HepG2 (cell line): ENCODE results near the gene TNRC18.

Experiments used
- HIVEP1 ChIP-seq: sonication (generic); formaldehyde crosslinking; IDR thresholded peaks from 2 replicates; pipeline ENCODE4 v1.4.0; 2020; ENCODE audit warnings: mild to moderate bottlenecking, missing genetic modification reagents
- PCBP1 ChIP-seq: fragments of 200-400 bp; formaldehyde crosslinking; IDR thresholded peaks from 2 replicates; pipeline ENCODE4 v1.6.1; 2017; ENCODE audit warnings: mild to moderate bottlenecking, low read depth, low read length, borderline replicate concordance
- POLR2A ChIP-seq, 2 experiments: IDR thresholded peaks; 2 replicates each; pipeline ENCODE4 v1.6.1; 2011; ENCODE audit warnings: low read depth in 2 of 2, low read length in 2 of 2, mild to moderate bottlenecking in 1 of 2, moderate library complexity in 1 of 2; ENCODE audit not compliant: insufficient read depth in 1 of 2
- TF ChIP-seq, protein P1 (sequence below): sonication (generic); formaldehyde crosslinking; IDR thresholded peaks from 2 replicates; pipeline ENCODE4 v1.4.0; 2020; ENCODE audit warnings: mild to moderate bottlenecking, missing genetic modification reagents

DNA sequence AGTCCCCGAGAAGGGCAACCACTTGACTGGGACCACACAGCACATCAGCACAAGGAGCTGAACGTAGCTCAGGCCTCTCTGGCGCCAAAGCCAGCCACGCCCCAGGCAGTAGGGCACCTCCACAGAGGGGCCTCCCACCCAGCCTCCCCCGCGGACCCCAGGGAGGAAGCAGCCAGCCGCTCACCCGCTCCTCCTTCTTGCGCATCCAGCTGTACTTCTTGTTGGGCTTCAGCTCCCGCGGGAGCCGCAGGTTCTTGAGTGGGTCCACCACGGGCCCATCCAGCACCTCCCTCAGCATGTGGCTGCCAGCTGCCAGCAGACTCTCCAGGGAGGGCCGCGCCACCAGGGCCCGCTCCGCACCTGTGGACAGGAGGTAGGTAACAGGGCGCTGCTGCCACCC, 61.2 kb downstream of the TNRC18 start:
- no peak for TF ChIP-seq POLR2A (IDR thresholded peaks at IDR 0.05; ENCODE audit: insufficient read depth in 1 of 2, low read depth in 2 of 2, low read length in 2 of 2)
- no peak for TF ChIP-seq HIVEP1
- TF ChIP-seq PCBP1 = no peak
- TF ChIP-seq, protein P1, sequence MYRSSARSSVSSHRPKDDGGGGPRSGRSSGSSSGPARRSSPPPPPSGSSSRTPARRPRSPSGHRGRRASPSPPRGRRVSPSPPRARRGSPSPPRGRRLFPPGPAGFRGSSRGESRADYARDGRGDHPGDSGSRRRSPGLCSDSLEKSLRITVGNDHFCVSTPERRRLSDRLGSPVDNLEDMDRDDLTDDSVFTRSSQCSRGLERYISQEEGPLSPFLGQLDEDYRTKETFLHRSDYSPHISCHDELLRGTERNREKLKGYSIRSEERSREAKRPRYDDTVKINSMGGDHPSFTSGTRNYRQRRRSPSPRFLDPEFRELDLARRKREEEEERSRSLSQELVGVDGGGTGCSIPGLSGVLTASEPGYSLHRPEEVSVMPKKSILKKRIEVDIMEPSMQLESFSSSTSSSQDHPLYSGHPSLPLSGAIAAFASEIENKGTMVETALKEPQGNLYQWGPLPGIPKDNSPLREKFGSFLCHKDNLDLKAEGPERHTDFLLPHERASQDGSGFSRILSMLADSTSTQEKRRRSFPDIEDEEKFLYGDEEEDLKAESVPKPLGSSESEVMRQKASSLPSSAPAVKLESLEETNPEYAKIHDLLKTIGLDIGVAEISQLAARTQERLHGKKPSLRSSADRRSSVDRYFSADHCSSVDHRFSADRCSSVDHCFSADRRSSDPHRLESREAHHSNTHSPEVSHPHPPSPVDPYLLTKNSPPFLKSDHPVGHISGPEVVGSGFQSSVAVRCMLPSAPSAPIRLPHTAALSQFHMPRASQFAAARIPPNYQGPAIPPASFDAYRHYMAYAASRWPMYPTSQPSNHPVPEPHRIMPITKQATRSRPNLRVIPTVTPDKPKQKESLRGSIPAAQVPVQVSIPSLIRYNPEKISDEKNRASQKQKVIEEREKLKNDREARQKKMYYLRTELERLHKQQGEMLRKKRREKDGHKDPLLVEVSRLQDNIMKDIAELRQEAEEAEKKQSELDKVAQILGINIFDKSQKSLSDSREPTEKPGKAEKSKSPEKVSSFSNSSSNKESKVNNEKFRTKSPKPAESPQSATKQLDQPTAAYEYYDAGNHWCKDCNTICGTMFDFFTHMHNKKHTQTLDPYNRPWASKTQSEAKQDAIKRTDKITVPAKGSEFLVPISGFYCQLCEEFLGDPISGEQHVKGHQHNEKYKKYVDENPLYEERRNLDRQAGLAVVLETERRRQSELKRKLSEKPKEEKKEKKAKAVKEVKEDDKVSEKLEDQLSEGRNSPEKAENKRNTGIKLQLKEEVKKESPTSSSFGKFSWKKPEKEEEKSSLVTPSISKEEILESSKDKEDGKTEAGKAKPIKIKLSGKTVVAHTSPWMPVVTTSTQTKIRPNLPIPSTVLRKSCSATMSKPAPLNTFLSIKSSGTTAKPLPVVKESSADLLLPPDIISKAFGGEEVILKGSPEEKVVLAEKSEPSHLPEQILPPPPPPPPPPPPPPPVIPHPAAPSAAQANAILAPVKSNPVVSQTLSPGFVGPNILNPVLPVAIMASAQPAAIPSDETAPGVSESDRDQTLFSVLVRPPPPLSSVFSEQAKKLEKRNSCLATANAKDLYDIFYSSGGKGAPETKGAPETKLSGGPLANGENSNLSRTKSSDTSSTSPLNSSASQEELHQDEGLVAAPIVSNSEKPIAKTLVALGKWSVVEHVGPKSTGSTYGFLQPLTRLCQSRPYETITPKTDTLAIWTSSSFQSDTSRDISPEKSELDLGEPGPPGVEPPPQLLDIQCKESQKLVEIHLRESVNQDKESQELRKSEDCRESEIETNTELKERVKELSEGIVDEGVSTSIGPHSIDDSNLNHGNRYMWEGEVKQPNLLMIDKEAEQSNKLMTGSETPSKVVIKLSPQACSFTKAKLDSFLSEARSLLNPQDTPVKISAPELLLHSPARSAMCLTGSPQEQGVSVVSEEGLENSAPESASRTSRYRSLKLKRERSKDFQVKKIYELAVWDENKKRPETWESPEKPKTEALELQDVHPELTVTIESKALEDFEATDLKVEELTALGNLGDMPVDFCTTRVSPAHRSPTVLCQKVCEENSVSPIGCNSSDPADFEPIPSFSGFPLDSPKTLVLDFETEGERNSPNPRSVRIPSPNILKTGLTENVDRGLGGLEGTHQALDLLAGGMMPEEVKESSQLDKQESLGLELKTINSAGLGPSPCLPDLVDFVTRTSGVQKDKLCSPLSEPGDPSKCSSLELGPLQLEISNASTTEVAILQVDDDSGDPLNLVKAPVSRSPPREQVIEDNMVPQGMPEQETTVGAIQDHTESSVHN (CRISPR knock-in tag) = no peak
